Measurements from ENCODE around the gene LYPD8. TPM values are rescaled to one million over a fixed set of nuclear protein-coding genes. Genes with fewer than 3 reads are reported as not detected.

The LYPD8 gene
- total and polyA plus RNA-seq, 2 experiments from 2014 or later, result not detected

GRCh38 chr1:248792342-248792741, 36.8 kb upstream of the LYPD8 start:
- Histone ChIP-seq H3K4me2 (no peak overlapping the region), H2AFZ (no peak overlapping the region), H3K27me3 (ENCODE audit: insufficient read depth) (no peaks in the 10 kb centered on the region), H3K4me1 (ENCODE audit: insufficient read depth) (no peaks in the 10 kb centered on the region), H3K4me3 (no peak overlapping the region), H3K27ac (ENCODE audit: low read depth) (no peak overlapping the region), H3K9me2 (ENCODE audit: insufficient read depth) (no peaks in the 10 kb centered on the region), H3K79me2 (replicated peaks; ENCODE audit: insufficient read depth) (no peaks in the 10 kb centered on the region), H3K36me3 (ENCODE audit: insufficient read depth) (no peaks in the 10 kb centered on the region), H4K20me1 (replicated peaks; ENCODE audit: insufficient read depth) (no peaks in the 10 kb centered on the region), H3F3A (replicated peaks; ENCODE audit: low read depth) (no peaks in the 10 kb centered on the region)
- Mint-ChIP-seq H3K27ac (no peak overlapping the region), H3K4me3 (no peak overlapping the region), H3K9me3 (peaks cover 92% of the 10 kb centered on the region), H3K4me1 (no peaks in the 10 kb centered on the region), H3K36me3 (ENCODE audit: low read depth) (peaks cover 18% of the 10 kb centered on the region), H3K27me3 (ENCODE audit: insufficient read depth, low read depth, poor library complexity) (peaks cover 3% of the 10 kb centered on the region)
- DNase-seq (ENCODE audit: low spot score), result no peak
- TF ChIP-seq REST (IDR thresholded peaks at IDR 0.05; ENCODE audit: unreplicated experiment) (no peak), EZH2 (IDR thresholded peaks at IDR 0.05; ENCODE audit: low read depth, unreplicated experiment) (no peak), JUNB (IDR thresholded peaks at IDR 0.05; ENCODE audit: unreplicated experiment) (no peak), ETS1 (IDR thresholded peaks at IDR 0.05) (no peak), POLR2AphosphoS5 (IDR thresholded peaks at IDR 0.05; ENCODE audit: low read depth) (no peak), NANOG (IDR thresholded peaks at IDR 0.05; ENCODE audit: borderline replicate concordance) (no peak), ZNF462 (CRISPR knock-in tag; IDR thresholded peaks at IDR 0.05) (no peak), CREB1 (CRISPR knock-in tag; IDR thresholded peaks at IDR 0.05; ENCODE audit: low read depth) (no peak), ZNF114 (CRISPR knock-in tag; IDR thresholded peaks at IDR 0.05) (no peak), EZH2phosphoT487 (IDR thresholded peaks at IDR 0.05; ENCODE audit: unreplicated experiment) (no peak), CTCF (conservative IDR thresholded peaks at IDR 0.05; ENCODE audit: low read depth in 2 of 2) (no peak), STAT1 (IDR thresholded peaks at IDR 0.05; ENCODE audit: unreplicated experiment) (no peak), ZNF331 (CRISPR knock-in tag; IDR thresholded peaks at IDR 0.05; ENCODE audit: low read depth) (no peak)
- no peak for ATAC-seq
